HG03103 (cell line): ENCODE results near the gene PGC.

ENCODE experiments used
- ATAC-seq: cut with Tn5 transposase; IDR thresholded peaks from one replicate; pipeline ENCODE4 v1.9.1; 2021; ENCODE audit warnings: low read depth; ENCODE audit not compliant: unreplicated experiment

Gene PGC

DNA sequence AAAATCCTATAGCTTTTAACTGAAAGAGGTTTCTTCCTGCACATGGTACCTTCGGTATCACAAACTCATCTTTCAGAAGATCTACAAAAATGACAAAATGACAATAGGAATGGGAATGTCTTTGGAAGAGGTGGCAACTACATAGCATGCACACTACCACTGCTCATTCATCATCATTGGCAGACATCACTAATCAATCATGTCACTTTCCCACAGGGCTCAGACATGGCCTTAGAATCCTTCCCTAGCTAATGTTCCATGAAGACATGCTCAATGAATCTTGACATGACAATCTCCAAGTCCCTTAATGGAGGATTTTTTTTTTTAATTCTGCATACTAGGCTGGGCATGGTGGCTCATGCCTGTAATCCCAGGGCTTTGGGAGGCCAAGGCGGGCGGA lies 3.2 kb upstream of the PGC start:
- ATAC-seq: no peak

- ATAC-seq: no peak
Measured at GRCh38 chr6:41748542-41748941, 1.3 kb upstream of the PGC start.

GRCh38 chr6:41748102-41748477 lies 893 bp upstream of the PGC start:
- ATAC-seq: no peak

DNA sequence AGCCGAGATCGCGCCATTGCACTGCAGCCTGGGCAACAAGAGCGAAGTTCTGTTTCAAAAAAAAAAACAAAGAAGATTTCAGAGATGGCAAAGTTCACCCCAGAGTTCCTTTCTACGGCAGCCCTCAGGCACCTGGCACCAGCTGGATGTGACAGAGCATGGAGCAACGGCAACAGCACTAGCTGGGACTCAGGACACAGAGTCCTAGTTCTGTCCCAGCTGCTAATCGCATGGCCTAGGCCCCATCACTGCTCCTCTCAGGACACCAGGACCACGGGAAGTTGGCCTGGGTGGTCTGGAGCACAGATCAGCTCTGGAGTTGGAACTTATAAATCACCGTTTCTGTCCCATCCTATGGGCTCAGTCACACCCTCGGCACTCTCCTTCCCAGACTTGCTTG lies 1.1 kb downstream of the PGC start:
- ATAC-seq: no peak

- no peak for ATAC-seq
Measured at GRCh38 chr6:41744236-41744787, 2.9 kb downstream of the PGC start.

GRCh38 chr6:41743406-41744235 lies 3.6 kb downstream of the PGC start:
- no peak for ATAC-seq

DNA sequence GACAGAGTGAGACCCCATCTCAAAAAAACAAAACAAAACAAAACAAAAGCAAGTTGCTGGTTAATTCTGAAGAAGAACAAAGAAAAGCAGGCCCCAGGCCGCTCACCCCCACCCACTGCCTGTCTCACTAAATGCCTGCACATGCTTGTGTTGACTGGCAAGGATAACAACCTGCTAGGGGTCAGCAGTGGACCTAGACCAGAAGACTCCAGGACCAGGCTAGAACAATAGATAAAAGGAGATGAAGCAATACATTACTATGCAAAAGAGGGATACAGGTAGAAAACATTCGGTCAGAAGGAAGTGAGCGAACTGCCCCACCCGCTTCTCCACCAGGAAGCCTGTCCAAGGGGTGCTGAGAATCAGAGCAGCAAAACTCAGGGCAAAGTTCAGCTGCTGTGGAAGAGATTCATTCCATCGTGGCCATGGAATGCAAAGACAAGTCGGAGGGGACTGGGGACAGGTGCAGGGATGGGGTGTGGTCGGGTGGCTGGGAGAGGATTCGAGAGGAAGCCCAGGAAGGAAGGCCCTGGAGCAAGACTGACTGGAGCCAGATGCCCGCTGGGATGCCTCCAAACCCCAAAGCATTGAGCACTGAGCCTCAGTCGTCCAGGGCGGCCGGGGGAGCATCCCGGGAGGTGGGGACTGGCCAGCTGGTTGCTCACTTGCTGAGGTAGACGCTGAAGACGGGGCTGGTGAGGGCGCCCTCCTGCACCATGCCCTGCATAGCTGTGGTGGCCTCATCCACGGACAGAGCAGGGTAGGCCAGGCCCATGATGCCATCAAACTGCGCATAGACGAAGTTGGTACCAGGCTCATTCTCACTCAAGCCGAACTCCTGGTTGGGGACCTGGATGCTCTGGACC lies 5.3 kb downstream of the PGC start:
- no peak for ATAC-seq

- ATAC-seq: no peak
Measured at GRCh38 chr6:41740366-41741162, 6.6 kb downstream of the PGC start.

DNA sequence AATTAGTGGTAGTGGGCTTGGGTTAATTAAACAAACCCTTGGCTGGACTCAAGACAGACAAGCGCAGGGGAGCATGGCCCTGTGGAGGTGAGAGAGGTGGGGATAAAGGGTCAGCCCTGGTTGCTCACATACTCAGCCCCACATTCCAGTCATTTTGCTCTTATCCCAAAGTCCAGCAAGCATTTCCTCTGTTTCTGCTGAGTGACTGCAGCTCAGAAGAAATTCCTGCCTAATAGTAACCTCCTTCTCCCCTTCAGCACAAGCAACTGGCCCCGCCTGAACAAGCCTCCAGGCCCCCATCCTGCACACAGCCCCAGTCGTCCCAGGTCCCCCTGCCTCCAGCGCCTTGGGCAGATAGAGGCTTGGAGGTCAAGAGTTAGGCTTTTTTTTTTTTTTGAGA lies 8.2 kb downstream of the PGC start:
- no peak for ATAC-seq

DNA sequence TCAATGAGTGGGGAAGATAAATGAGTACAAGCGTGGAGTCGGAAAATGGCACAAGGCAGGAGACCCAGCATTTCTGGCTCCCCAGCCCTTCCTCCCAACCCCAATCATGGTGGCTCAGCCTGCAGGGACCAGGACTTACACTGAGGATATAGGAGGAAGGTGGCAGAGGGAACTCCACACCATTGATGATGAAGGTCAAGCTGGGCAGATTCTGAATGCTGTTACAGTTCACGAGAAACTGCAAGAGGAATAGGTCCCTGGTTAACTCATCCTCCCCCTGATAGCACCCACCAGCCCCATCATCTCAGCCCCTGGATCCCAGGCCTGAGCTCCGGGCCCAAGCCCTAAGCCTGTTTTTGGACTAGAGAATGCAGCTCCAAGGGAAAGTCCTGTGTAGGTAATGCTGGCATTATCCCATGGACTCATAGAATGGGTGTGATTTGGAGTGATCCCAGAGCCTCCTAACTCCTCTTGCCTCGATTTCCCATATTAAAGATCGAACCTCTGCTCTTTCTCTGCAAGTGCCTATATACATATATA lies 9.5 kb downstream of the PGC start:
- ATAC-seq: no peak

DNA sequence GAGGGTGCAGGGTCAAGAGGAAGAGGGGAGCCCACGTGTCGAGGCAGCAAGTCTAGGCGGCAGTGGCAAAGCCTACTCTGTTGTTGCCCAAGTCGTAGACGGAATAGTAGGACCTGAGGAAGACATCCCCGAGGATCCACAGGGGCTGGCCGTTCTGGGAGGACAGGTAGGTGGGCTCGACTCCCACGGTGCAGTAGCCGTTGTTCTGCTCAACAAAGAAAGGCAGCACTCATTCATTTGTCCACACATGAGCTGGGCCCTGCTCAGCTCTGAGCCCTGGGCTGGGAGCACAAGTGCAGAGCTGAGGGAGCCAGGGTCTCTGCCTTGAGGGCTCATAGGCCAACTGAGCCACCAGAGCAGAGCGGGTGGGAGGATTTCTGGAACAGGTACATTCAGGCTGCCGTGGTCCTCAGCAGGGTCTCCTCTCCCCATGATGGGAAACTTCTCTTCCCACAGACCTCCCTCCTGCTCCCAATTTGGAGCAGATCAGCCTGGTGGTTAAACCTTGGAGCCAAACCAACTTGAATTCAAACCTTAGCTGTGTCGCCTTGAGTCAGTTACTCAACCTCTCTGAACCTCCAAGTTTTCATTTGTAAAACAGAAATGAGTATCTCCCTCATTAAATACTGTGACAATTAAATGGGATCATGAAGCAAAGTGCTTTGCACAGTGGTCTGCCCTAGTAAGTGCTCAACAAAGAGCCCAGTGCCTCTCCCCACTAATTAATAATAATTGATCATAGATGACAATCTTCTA lies 10.2 kb downstream of the PGC start:
- ATAC-seq: no peak

- ATAC-seq: no peak
Measured at GRCh38 chr6:41736186-41736733, 10.9 kb downstream of the PGC start.

DNA sequence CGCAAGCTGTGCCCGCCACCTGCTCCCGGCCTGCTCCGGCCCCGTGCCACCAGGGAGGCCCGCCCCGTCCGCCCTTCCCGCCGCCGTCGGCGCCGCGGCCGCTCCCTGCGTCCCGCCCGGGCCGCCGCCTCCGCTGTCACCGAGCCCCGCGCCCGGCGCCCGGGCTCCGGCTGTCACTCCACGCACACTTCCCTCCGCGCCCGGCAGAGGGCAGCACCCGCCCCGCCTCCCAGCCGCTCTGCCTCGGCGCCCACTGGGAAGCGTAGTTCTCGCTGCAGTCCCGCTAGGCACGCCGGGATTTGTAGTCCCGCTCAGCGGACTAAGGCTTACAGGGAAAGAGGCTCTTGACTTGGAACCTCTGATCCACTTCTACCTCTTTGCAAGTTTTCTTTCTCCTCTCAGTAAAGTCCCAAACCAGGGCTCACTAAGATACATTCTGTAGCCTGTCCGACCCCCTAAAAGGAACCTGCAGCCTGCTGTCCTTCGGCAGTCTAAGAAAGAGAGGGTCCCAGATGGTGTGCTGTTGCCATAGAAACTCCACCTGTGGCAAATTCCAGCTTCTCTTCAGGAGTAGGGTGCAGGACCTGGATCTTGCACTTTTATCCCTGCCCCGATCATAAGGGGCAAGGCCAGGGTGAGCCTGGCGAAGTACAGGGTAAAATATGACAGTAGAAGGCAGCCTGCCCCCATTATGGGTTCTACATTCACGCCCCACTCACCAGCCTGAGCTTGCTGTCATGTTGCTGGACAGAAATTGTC lies 11.6 kb downstream of the PGC start, which contains the start of gene TFEB:
Gene TFEB, minus strand, starts transcription at position 182 of the 759 bp plus-strand sequence. CDS start 44,395 bp downstream, outside the sequence.
- peak; percentile 46 for ATAC-seq

- no peak for ATAC-seq
Measured at GRCh38 chr6:41734666-41735426, 12.4 kb downstream of the PGC start.

GRCh38 chr6:41733707-41734665 lies 13.2 kb downstream of the PGC start:
- ATAC-seq: peak; percentile 43

DNA sequence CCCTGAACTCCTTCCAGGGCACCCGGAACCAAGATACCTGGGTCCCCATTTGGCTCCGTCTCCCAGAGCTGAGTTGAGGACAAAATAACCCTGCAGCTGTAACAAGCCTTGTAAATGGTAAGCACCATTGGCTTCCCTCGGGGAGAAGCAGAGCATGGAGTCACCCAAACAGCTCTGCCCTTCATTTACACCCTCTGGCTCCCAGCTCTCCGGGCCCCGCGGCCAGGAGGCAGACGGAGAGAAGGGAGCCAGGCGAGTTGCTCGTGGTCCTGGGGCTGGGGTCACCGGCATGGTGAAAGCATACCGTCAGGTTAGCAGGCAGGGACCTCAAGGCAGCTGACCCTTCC lies 13.9 kb downstream of the PGC start:
- no peak for ATAC-seq
